ENCODE data around the gene OR7D2.

The OR7D2 gene

GRCh38 chr19:9205501-9206113 lies 26.8 kb downstream of the OR7D2 start:
- DNase-seq (ENCODE audit: low read depth in 2 of 2), result peak; percentile 24 to 43

DNA sequence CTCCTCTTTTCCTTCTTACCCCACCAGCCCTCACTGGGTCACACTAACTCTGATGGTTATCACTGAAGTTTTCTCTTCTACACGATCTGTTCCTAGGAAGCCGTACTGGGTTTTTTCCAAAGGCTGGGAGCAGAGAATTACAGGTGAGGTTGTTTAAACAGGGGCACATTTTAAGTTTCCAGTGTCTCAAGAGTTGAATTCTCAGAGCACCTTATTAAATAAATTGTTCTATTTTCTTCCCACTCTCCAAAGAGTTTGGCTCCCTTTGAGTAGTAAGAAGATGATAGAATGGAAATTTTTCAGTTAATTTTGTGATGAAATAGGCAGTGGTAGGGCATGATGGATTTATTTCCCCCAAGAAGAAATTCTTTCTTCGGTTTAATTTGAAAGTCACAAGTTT lies 40.7 kb downstream of the OR7D2 start, which contains the start of gene OR7D4:
Gene OR7D4, minus strand, starts transcription at position 101 of the 400 bp plus-strand sequence. CDS start 4,752 bp downstream, outside the sequence.
- no peak for DNase-seq (ENCODE audit: low read depth in 2 of 2)

All from stimulated activated CD8-positive, alpha-beta memory T cell treated with anti-CD3 and anti-CD28 coated beads, Interleukin-2, amount 100 ng/mL, for 1 hour (primary cell).